Effector memory CD4-positive, alpha-beta T cell (primary cell): ENCODE data around the gene LCE5A.
"Not testable (repeated sequence)": the region's sequence is repeated elsewhere in the genome, so short reads cannot be mapped to it uniquely, and the experiment has no call there.

Experiments used
- DNase-seq, 3 donors: peaks; one replicate each; pipeline ENCODE4 v3.0.0-alpha.2; 2020
- H3K27ac ChIP-seq: 2 replicates; pipeline ENCODE4 v1.7.0; 2013; ENCODE audit warnings: mild to moderate bottlenecking, low read length, moderate library complexity; ENCODE audit not compliant: insufficient read depth, poor library complexity, severe bottlenecking
- H3K27me3 ChIP-seq: replicated peaks from 2 replicates; pipeline ENCODE4 v1.7.0; 2013; ENCODE audit warnings: mild to moderate bottlenecking, low read length; ENCODE audit not compliant: insufficient read depth, control insufficient read depth, poor library complexity, severe bottlenecking
- H3K36me3 ChIP-seq: 2 replicates; pipeline ENCODE4 v1.7.0; 2013; ENCODE audit warnings: mild to moderate bottlenecking, low read length, moderate library complexity; ENCODE audit not compliant: control insufficient read depth, insufficient read depth
- H3K4me1 ChIP-seq: 2 replicates; pipeline ENCODE4 v1.7.0; 2013; ENCODE audit warnings: low read length, mild to moderate bottlenecking; ENCODE audit not compliant: control insufficient read depth, insufficient read depth, poor library complexity, severe bottlenecking
- H3K4me3 ChIP-seq: 2 replicates; pipeline ENCODE4 v1.7.0; 2013; ENCODE audit warnings: low read length, low read depth, mild to moderate bottlenecking; ENCODE audit not compliant: insufficient read depth, poor library complexity, severe bottlenecking
- H3K9me3 ChIP-seq: 2 replicates; pipeline ENCODE4 v1.7.0; 2013; ENCODE audit warnings: mild to moderate bottlenecking, low read length, moderate library complexity; ENCODE audit not compliant: control insufficient read depth

Gene LCE5A

GRCh38 chr1:152491537-152491936, 19.1 kb upstream of the LCE5A start:
- not testable (repeated sequence) for H3K36me3 ChIP-seq, H3K9me3 ChIP-seq, H3K4me3 ChIP-seq, H3K27me3 ChIP-seq, H3K27ac ChIP-seq, H3K4me1 ChIP-seq, DNase-seq

- Histone ChIP-seq H3K9me3 (no peaks in the 10 kb centered on the region), H3K27ac (no peak overlapping the region), H3K27me3 (no peaks in the 10 kb centered on the region), H3K4me3 (no peak overlapping the region), H3K36me3 (no peaks in the 10 kb centered on the region), H3K4me1 (no peaks in the 10 kb centered on the region)
- no peak for DNase-seq
Measured at GRCh38 chr1:152495066-152495675, 15.4 kb upstream of the LCE5A start.

- no peak for DNase-seq
- Histone ChIP-seq H3K4me1 (no peaks in the 10 kb centered on the region), H3K27ac (no peak overlapping the region), H3K27me3 (no peaks in the 10 kb centered on the region), H3K36me3 (no peaks in the 10 kb centered on the region), H3K4me3 (no peak overlapping the region), H3K9me3 (no peaks in the 10 kb centered on the region)
Measured at GRCh38 chr1:152497273-152497672, 13.3 kb upstream of the LCE5A start.

- Histone ChIP-seq H3K27ac (no peak overlapping the region), H3K4me3 (no peak overlapping the region), H3K27me3 (no peaks in the 10 kb centered on the region), H3K9me3 (no peaks in the 10 kb centered on the region), H3K36me3 (no peaks in the 10 kb centered on the region), H3K4me1 (no peaks in the 10 kb centered on the region)
- DNase-seq = no peak
Measured at GRCh38 chr1:152501704-152502103, 8.9 kb upstream of the LCE5A start.

GRCh38 chr1:152502496-152503180, 8.0 kb upstream of the LCE5A start:
- Histone ChIP-seq H3K9me3 (no peaks in the 10 kb centered on the region), H3K4me3 (no peak overlapping the region), H3K36me3 (no peaks in the 10 kb centered on the region), H3K4me1 (no peaks in the 10 kb centered on the region), H3K27ac (no peak overlapping the region), H3K27me3 (no peaks in the 10 kb centered on the region)
- DNase-seq = no peak

- no peak for DNase-seq
- H3K36me3 ChIP-seq = no peaks in the 10 kb centered on the region
- H3K4me1 ChIP-seq = no peaks in the 10 kb centered on the region
- H3K27ac ChIP-seq = no peak overlapping the region
- peaks cover 4% of the 10 kb centered on the region for H3K27me3 ChIP-seq
- H3K4me3 ChIP-seq = no peak overlapping the region
- H3K9me3 ChIP-seq = no peaks in the 10 kb centered on the region
Measured at GRCh38 chr1:152505083-152505482, 5.5 kb upstream of the LCE5A start.

- no peak overlapping the region for H3K27ac ChIP-seq
- peaks cover 7% of the 10 kb centered on the region for H3K27me3 ChIP-seq
- no peak overlapping the region for H3K4me3 ChIP-seq
- no peaks in the 10 kb centered on the region for H3K9me3 ChIP-seq
- no peaks in the 10 kb centered on the region for H3K36me3 ChIP-seq
- no peak for DNase-seq
- no peaks in the 10 kb centered on the region for H3K4me1 ChIP-seq
Measured at GRCh38 chr1:152506899-152507498, 3.6 kb upstream of the LCE5A start.

- peaks cover 20% of the 10 kb centered on the region for H3K27me3 ChIP-seq
- H3K4me1 ChIP-seq = peaks cover 4% of the 10 kb centered on the region
- no peak for DNase-seq
- no peak overlapping the region for H3K27ac ChIP-seq
- no peak overlapping the region for H3K4me3 ChIP-seq
- H3K36me3 ChIP-seq = no peaks in the 10 kb centered on the region
- no peaks in the 10 kb centered on the region for H3K9me3 ChIP-seq
Measured at GRCh38 chr1:152511596-152511995, 993 bp downstream of the LCE5A start.

GRCh38 chr1:152513081-152513480, 2.5 kb downstream of the LCE5A start:
- H3K4me1 ChIP-seq = peaks cover 4% of the 10 kb centered on the region
- no peaks in the 10 kb centered on the region for H3K9me3 ChIP-seq
- no peak for DNase-seq
- H3K27me3 ChIP-seq = peaks cover 19% of the 10 kb centered on the region
- H3K4me3 ChIP-seq = no peak overlapping the region
- H3K36me3 ChIP-seq = no peaks in the 10 kb centered on the region
- no peak overlapping the region for H3K27ac ChIP-seq

- Histone ChIP-seq H3K36me3 (no peaks in the 10 kb centered on the region), H3K9me3 (no peaks in the 10 kb centered on the region), H3K4me3 (no peak overlapping the region), H3K27ac (no peak overlapping the region), H3K27me3 (peaks cover 19% of the 10 kb centered on the region), H3K4me1 (peaks cover 4% of the 10 kb centered on the region)
- DNase-seq = no peak
Measured at GRCh38 chr1:152514715-152515433, 4.3 kb downstream of the LCE5A start.
